Ovary (tissue), 3 donors: Measurements from ENCODE around the gene PRRT1.

ENCODE experiments used
- EP300 ChIP-seq: sonication (generic); formaldehyde crosslinking; IDR thresholded peaks from one replicate; pipeline ENCODE4 v1.6.1; 2017; ENCODE audit warnings: antibody characterized with exemption
- POLR2A ChIP-seq: fragments of 450-650 bp; IDR thresholded peaks from one replicate; pipeline ENCODE4 v1.6.1; 2017; ENCODE audit warnings: antibody characterized with exemption, mild to moderate bottlenecking, moderate library complexity
- TF ChIP-seq, protein P1 (sequence below), 3 donors: fragments of 450-650 bp in 2 of 3; fragments of 200-600 bp in 1 of 3; IDR thresholded peaks; one replicate each; pipeline versions ENCODE4 v1.5.1 to v1.8.0; 2016 to 2022; ENCODE audit warnings: antibody characterized with exemption in 3 of 3, mild to moderate bottlenecking in 1 of 3
- donor health status: DM: no; HTN: no; CAD: no.

DNA sequence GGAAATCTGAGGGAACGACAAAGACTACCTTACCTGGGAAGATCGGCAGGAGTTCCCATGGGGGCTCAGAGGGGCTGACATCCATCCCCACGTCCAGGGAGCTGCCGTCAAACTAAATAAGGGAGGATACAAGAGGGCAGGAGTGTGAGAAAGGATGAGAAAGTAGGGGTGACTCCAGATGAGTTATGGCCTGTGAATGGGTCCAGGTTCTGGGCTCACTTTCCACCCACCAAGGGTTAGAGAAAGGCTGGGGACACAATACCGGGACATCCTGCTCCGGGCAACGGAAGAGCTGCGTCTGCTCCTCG, 24.4 kb downstream of the PRRT1 start:
- TF ChIP-seq EP300 (no peak), POLR2A (no peak)
- TF ChIP-seq, protein P1, sequence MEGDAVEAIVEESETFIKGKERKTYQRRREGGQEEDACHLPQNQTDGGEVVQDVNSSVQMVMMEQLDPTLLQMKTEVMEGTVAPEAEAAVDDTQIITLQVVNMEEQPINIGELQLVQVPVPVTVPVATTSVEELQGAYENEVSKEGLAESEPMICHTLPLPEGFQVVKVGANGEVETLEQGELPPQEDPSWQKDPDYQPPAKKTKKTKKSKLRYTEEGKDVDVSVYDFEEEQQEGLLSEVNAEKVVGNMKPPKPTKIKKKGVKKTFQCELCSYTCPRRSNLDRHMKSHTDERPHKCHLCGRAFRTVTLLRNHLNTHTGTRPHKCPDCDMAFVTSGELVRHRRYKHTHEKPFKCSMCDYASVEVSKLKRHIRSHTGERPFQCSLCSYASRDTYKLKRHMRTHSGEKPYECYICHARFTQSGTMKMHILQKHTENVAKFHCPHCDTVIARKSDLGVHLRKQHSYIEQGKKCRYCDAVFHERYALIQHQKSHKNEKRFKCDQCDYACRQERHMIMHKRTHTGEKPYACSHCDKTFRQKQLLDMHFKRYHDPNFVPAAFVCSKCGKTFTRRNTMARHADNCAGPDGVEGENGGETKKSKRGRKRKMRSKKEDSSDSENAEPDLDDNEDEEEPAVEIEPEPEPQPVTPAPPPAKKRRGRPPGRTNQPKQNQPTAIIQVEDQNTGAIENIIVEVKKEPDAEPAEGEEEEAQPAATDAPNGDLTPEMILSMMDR (IDR thresholded peaks at IDR 0.05), result no peak
